ENCODE data around the gene UQCRC2. TPM values are rescaled to one million over a fixed set of nuclear protein-coding genes. Genes with fewer than 3 reads are reported as not detected.

The UQCRC2 gene
- total RNA-seq, 1 experiment from 2014 or later: 249 TPM

DNA sequence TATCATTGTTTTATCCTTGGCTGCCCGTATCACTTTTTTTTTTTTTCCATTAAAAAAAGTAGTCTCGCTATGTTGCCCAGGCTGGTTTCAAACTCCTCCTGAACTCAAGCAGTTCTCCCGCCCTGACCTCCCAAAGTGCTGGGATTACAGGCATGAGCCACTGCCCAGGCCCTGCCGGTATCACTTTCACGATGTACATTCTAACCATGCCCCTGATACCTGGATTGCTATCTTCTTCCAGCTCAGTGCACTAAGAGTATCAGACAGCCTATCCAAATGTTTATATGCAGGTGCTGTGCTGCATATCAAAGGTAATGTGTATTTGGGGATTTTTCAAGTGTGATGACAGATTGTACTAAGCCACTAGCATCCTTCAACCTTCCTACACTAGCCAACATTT, 69.0 kb downstream of the UQCRC2 start:
- H3K79me2 ChIP-seq (ENCODE audit: insufficient read depth, low read length): peaks cover 92% of the 10 kb centered on the region
- BruUV-seq (replicated peaks): no TSS peak
- no peak overlapping the region for H2AFZ ChIP-seq (ENCODE audit: low read depth, low read length, poor library complexity, severe bottlenecking)
- H3K9me2 ChIP-seq (ENCODE audit: insufficient read depth): no peaks in the 10 kb centered on the region
- H3K4me1 ChIP-seq (ENCODE audit: control insufficient read depth in 1 of 2, insufficient read depth in 2 of 2, low read length in 2 of 2): peaks cover 78 to 94% of the 10 kb centered on the region in 2 experiments
- H3K36me3 ChIP-seq (ENCODE audit: control insufficient read depth in 1 of 2, insufficient read depth in 2 of 2, low read length in 2 of 2): no peaks in the 10 kb centered on the region
- H3K27me3 ChIP-seq (ENCODE audit: insufficient read depth, low read length): no peaks in the 10 kb centered on the region
- H3K4me3 ChIP-seq (replicated peaks in 1 of 2; ENCODE audit: low read depth in 1 of 2, low read length in 2 of 2): no peak overlapping the region
- intact Hi-C loops (cut with micrococcal nuclease): no loop called here
- ChIA-PET CTCF (interaction anchor here (1.1 kb wide), 1 partner anchor 56 kb away, joined by 3 read pairs; no protein-coding TSS in a partner anchor), POLR2A (no interaction called here), RAD21 (ENCODE audit: low non-redundant PET in 1 of 2, low total read pairs in 2 of 2, uncharacterized antibody in 2 of 2, unreplicated experiment in 2 of 2) (no interaction called here)
- DNase-seq (ENCODE audit: low read depth, low spot score): no peak
- H3K4me2 ChIP-seq (ENCODE audit: low read length): peak overlapping the region; percentile 56
- peak overlapping the region; percentile 33 for H3K27ac ChIP-seq (ENCODE audit: low read depth, low read length)
- H3K9me3 ChIP-seq (ENCODE audit: control insufficient read depth in 1 of 2, insufficient read depth in 1 of 2, low read depth in 1 of 2, low read length in 2 of 2): no peaks in the 10 kb centered on the region
- TF ChIP-seq ZFX (IDR thresholded peaks at IDR 0.05) (no peak), JUND (IDR thresholded peaks at IDR 0.05) (no peak), ELF1 (IDR thresholded peaks at IDR 0.05; ENCODE audit: borderline replicate concordance, low read depth) (no peak), RAD21 (IDR thresholded peaks at IDR 0.05; ENCODE audit: low read depth) (no peak), FOSL1 (IDR thresholded peaks at IDR 0.05; ENCODE audit: low read depth) (no peak), ZBTB33 (IDR thresholded peaks at IDR 0.05; ENCODE audit: extremely low read depth, insufficient replicate concordance, low read length) (no peak), SP1 (IDR thresholded peaks at IDR 0.05; ENCODE audit: low read depth) (no peak), SIN3A (IDR thresholded peaks at IDR 0.05; ENCODE audit: low read depth) (no peak), POLR2AphosphoS5 (IDR thresholded peaks at IDR 0.05; ENCODE audit: low read depth, low read length) (no peak), YY1 (IDR thresholded peaks at IDR 0.05; ENCODE audit: extremely low read depth, insufficient replicate concordance, low read depth, low read length) (no peak), CTCF (IDR thresholded peaks at IDR 0.05 in 2 of 3, conservative IDR thresholded peaks at IDR 0.05 in 1 of 3; ENCODE audit: borderline replicate concordance in 1 of 3, insufficient read depth in 1 of 3, low read depth in 2 of 3, low read length in 2 of 3) (no peak), ZNF274 (IDR thresholded peaks at IDR 0.05; ENCODE audit: low read depth, low read length) (no peak), CBX3 (IDR thresholded peaks at IDR 0.05; ENCODE audit: low read depth) (no peak), ATF3 (IDR thresholded peaks at IDR 0.05) (no peak)
- peak overlapping the region; percentile 2; the same call in 1 of the 2 replicates for H3K9ac ChIP-seq (ENCODE audit: low read length)
- no peak for ATAC-seq
- H4K20me1 ChIP-seq (ENCODE audit: insufficient read depth): no peaks in the 10 kb centered on the region
